ENCODE results near the gene VSIG8. TPM values are rescaled to one million over a fixed set of nuclear protein-coding genes. Genes with fewer than 3 reads are reported as not detected.

Gene VSIG8
- total RNA-seq, 2 donors from 2014 or later: not detected

DNA sequence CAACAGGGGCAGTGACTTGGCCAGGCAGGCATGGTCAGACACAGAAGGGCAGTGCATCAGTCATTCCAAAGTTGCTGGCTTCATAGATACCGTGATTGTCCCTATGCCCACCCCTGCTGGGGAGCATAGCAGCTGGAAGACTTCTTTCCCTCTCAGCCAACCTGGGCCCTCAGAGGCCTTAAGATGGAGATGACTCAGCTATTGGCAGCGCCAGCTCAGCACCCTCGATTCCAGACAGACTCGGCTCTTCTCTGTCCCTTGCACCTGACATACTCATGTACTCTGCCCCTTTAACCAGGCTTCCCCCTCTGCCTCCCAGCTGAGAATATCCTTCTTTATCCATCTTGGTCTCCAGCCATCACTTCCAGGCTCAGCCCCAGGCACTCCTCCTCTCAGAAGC, 19.0 kb downstream of the VSIG8 start:
- TF ChIP-seq, protein P1, sequence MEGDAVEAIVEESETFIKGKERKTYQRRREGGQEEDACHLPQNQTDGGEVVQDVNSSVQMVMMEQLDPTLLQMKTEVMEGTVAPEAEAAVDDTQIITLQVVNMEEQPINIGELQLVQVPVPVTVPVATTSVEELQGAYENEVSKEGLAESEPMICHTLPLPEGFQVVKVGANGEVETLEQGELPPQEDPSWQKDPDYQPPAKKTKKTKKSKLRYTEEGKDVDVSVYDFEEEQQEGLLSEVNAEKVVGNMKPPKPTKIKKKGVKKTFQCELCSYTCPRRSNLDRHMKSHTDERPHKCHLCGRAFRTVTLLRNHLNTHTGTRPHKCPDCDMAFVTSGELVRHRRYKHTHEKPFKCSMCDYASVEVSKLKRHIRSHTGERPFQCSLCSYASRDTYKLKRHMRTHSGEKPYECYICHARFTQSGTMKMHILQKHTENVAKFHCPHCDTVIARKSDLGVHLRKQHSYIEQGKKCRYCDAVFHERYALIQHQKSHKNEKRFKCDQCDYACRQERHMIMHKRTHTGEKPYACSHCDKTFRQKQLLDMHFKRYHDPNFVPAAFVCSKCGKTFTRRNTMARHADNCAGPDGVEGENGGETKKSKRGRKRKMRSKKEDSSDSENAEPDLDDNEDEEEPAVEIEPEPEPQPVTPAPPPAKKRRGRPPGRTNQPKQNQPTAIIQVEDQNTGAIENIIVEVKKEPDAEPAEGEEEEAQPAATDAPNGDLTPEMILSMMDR (conservative IDR thresholded peaks at IDR 0.05): no peak
- no peaks in the 10 kb centered on the region for H3K9me3 ChIP-seq (ENCODE audit: control insufficient read depth, low read length)
- Mint-ChIP-seq H3K4me1 (peaks cover 24% of the 10 kb centered on the region), H3K36me3 (ENCODE audit: low read depth) (no peaks in the 10 kb centered on the region), H3K9me3 (no peaks in the 10 kb centered on the region), H3K4me3 (no peak overlapping the region), H3K27ac (no peak overlapping the region), H3K27me3 (ENCODE audit: insufficient read depth) (peaks cover 19% of the 10 kb centered on the region)
- DNase-seq: no peak
- H3K27me3 ChIP-seq (ENCODE audit: control insufficient read depth, insufficient read depth, low read length, poor library complexity, severe bottlenecking): no peaks in the 10 kb centered on the region
- H3K27ac ChIP-seq (ENCODE audit: low read depth, low read length): no peak overlapping the region
- H3K4me3 ChIP-seq (ENCODE audit: low read length): no peak overlapping the region
- 95 to 96% methylated on average over 4 of the region's 4 CpGs for WGBS, 2 experiments (ENCODE audit: insufficient coverage in 1 of 2, insufficient read length in 1 of 2)
- H3K4me1 ChIP-seq (ENCODE audit: control insufficient read depth, insufficient read depth, low read length): peaks cover 11% of the 10 kb centered on the region
- H3K9ac ChIP-seq (ENCODE audit: extremely low read depth, low read length, poor library complexity, severe bottlenecking): no peak overlapping the region
- H3K36me3 ChIP-seq (ENCODE audit: control insufficient read depth, insufficient read depth, low read length): no peaks in the 10 kb centered on the region

DNA sequence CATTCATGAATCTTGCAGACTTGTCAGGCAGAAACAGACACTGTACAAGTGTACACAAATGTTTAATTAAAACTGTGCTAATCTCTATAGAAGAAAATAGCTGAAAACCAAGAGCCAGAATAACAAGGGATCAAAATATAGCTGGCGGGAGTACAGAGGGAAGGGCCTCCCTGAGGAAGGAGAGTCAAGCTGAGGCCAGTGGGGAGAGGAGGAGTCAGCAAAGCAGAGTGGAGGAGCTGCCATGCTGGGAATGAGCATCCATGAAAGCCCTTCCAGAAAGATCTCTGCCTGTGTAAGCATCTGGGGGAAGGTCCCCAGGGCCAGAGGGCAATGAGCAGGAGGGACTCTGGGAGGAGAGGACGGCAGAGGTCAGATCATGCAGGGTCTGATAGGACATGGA, 20.7 kb downstream of the VSIG8 start:
- Mint-ChIP-seq H3K27me3 (ENCODE audit: insufficient read depth) (peaks cover 23% of the 10 kb centered on the region), H3K9me3 (no peaks in the 10 kb centered on the region), H3K27ac (no peak overlapping the region), H3K36me3 (ENCODE audit: low read depth) (no peaks in the 10 kb centered on the region), H3K4me3 (no peak overlapping the region), H3K4me1 (peaks cover 26% of the 10 kb centered on the region)
- H3K9ac ChIP-seq (ENCODE audit: extremely low read depth, low read length, poor library complexity, severe bottlenecking): no peak overlapping the region
- WGBS, 2 experiments (ENCODE audit: insufficient coverage in 1 of 2, insufficient read length in 1 of 2): 92 to 100% methylated on average over 1 to 2 of the region's 2 CpGs
- TF ChIP-seq, protein P1 (conservative IDR thresholded peaks at IDR 0.05): no peak
- H3K27me3 ChIP-seq (ENCODE audit: control insufficient read depth, insufficient read depth, low read length, poor library complexity, severe bottlenecking): no peaks in the 10 kb centered on the region
- H3K4me3 ChIP-seq (ENCODE audit: low read length): no peak overlapping the region
- DNase-seq: no peak
- no peaks in the 10 kb centered on the region for H3K36me3 ChIP-seq (ENCODE audit: control insufficient read depth, insufficient read depth, low read length)
- H3K9me3 ChIP-seq (ENCODE audit: control insufficient read depth, low read length): no peaks in the 10 kb centered on the region
- peaks cover 11% of the 10 kb centered on the region for H3K4me1 ChIP-seq (ENCODE audit: control insufficient read depth, insufficient read depth, low read length)
- no peak overlapping the region for H3K27ac ChIP-seq (ENCODE audit: low read depth, low read length)

DNA sequence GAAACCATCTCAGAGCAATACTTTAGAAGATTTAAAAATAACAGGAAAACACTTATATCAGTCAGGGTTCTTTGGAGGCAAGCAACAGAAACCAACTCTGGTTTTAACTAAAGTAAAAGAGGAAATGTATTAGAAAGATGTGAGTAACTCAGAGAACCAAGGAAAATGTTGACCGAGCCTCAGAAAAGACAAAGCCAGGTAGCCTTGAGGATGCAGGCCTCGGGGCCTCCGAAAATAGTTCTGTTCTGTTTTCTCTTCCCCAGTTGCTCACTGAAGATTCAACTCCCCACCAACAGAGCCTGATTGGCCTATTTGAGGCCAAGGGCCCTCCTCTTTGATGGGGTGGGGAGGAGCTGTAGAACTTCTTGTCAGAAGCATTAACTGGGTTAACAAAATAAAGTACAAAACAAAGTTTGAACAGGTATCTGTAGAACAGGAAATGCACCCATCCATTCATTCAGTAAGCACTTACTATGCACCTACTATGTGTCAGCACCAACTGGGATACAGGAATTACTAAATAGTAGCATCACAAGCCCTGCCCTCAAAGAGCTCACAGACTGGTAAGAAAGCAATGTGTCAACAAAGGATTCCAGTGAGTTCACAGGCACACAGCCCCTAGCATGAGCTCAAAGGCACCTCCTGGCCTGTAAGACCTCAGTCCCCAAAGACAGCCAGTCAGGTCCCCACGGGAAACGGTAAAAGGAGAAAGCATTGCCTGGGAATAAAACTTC, 23.2 kb downstream of the VSIG8 start:
- 89 to 94% methylated on average over 2 to 5 of the region's 5 CpGs for WGBS, 2 experiments (ENCODE audit: insufficient coverage in 1 of 2, insufficient read length in 1 of 2)
- H3K9me3 Mint-ChIP-seq: no peaks in the 10 kb centered on the region
- TF ChIP-seq, protein P1 (conservative IDR thresholded peaks at IDR 0.05): no peak
- no peaks in the 10 kb centered on the region for H3K36me3 Mint-ChIP-seq (ENCODE audit: low read depth)
- H3K9me3 ChIP-seq (ENCODE audit: control insufficient read depth, low read length): no peaks in the 10 kb centered on the region
- peaks cover 24% of the 10 kb centered on the region for H3K4me1 Mint-ChIP-seq
- H3K9ac ChIP-seq (ENCODE audit: extremely low read depth, low read length, poor library complexity, severe bottlenecking): no peak overlapping the region
- peaks cover 11% of the 10 kb centered on the region for H3K4me1 ChIP-seq (ENCODE audit: control insufficient read depth, insufficient read depth, low read length)
- H3K4me3 Mint-ChIP-seq: no peak overlapping the region
- peaks cover 16% of the 10 kb centered on the region for H3K27me3 ChIP-seq (ENCODE audit: control insufficient read depth, insufficient read depth, low read length, poor library complexity, severe bottlenecking)
- no peak overlapping the region for H3K4me3 ChIP-seq (ENCODE audit: low read length)
- H3K27ac Mint-ChIP-seq: no peak overlapping the region
- no peaks in the 10 kb centered on the region for H3K36me3 ChIP-seq (ENCODE audit: control insufficient read depth, insufficient read depth, low read length)
- H3K27ac ChIP-seq (ENCODE audit: low read depth, low read length): no peak overlapping the region
- no peak for DNase-seq
- H3K27me3 Mint-ChIP-seq (ENCODE audit: insufficient read depth): peaks cover 32% of the 10 kb centered on the region
